Islet precursor cell (in vitro differentiated cells): Measurements from ENCODE around the gene TBXT.
A peak's percentile ranks its signal among the peaks of the same experiment; 100 is the strongest.
"Not testable (repeated sequence)": the region's sequence is repeated elsewhere in the genome, so short reads cannot be mapped to it uniquely, and the experiment has no call there.

ENCODE experiments used
- DNase-seq: peaks from one replicate; pipeline ENCODE4 v3.0.0-alpha.2; 2018

Gene TBXT

DNA sequence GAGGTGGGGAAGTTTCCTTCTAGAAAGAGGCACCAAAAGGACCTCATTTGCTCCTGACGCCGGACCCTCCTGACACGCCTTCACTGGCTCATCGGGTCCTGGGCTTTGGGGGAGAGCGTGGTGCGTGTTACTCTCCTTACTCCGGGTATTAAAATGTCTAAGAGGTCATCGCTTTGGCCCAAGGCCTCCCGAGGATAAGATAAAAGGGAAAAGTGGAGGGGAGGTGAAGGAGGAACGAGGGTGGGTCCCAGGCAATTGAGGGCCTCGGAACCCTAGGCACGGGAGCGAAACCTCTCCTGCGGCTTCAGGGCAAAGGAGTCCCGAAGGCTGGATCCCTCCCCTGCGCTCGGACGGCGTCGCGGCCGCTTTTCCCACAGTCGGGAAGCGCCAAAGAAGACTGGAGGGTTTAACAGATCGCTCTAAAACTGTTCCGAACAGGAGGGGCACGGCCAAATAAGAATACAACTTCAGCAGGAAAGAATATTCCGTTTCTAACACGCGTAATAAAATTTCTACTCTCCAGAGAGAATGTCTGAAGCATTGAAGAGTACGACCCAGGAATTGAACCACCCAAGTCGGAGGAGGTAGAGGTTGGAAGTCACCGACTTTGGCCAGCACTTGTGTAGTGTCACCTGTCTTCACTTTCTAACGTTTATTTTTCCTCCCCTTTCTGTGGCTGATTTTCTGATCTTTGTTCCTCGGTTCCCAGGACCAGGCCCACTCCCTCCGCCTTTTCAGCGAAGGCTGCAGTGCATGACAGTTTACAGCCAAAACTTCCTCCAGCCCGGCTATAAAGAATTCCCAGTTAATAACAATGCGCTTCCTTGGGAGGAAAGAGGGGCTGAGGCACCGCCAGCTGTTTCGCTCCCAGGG lies 2.1 kb upstream of the TBXT start:
- no peak for DNase-seq

DNA sequence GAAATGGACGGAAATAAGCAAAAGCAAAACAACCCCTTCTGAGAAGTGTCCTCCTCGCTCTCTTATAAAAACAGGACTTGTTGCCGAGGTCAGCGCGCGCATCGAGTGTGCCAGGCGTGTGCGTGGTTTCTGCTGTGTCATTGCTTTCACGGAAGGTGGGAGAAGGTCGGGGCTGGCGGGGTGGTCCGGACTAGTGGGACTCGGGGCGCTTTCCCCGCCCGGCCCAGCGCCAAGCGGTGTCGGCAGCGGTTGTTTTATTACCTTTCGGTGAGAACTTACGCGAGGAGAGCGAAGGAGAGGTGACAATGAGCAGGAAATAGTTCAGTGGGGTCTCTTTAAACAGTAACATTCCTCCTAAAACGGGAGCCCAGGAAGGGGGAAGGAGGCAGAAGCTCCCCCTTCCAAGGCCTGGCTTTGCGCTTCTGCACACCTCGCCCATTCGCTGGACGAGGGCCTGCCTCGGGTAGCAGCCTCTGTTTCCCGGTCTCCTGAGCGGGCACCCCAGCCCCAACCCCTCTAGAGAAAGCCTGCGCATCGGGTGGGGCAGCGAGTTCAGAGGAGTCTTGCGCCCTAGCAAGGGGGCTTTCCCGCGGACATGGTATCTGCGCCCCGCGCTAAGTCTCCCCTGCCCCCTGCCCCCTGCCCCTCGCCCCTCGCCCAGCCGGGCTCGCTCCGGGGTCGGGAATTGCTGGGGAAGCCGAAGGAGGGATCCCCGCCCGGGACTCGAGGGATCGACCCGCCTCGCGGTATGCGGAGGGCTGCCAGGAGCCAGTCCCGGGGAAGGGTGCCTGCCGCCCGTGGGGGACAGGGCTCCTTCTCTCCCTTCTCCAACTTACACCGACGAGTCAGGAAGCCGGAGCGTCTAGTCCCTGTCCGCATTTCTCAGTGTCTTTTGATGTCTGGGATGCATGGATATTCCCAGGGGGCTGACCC lies 1.2 kb upstream of the TBXT start:
- DNase-seq, result no peak

DNA sequence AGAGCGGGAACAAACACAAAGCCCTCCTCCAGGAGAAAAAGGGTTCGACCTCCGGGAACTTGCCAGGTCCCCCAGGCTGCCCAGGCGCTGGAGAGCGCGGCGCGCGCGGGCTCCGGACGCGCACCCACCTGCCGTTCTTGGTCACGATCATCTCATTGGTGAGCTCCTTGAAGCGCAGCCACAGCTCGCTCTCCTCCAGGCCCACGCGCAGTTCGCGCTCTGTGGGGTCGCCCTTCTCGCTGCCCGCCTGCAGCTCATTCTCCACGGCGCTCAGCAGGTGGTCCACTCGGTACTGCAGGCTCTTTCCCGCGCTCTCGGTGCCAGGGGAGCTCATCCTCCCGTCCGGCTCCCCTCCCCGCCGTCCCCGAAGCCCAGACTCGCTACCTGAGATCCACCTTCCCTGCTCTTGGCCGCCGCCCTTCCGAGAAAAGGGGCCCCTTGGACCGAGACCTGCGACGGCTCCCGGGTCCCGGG lies 356 bp downstream of the TBXT start:
- no peak for DNase-seq

DNA sequence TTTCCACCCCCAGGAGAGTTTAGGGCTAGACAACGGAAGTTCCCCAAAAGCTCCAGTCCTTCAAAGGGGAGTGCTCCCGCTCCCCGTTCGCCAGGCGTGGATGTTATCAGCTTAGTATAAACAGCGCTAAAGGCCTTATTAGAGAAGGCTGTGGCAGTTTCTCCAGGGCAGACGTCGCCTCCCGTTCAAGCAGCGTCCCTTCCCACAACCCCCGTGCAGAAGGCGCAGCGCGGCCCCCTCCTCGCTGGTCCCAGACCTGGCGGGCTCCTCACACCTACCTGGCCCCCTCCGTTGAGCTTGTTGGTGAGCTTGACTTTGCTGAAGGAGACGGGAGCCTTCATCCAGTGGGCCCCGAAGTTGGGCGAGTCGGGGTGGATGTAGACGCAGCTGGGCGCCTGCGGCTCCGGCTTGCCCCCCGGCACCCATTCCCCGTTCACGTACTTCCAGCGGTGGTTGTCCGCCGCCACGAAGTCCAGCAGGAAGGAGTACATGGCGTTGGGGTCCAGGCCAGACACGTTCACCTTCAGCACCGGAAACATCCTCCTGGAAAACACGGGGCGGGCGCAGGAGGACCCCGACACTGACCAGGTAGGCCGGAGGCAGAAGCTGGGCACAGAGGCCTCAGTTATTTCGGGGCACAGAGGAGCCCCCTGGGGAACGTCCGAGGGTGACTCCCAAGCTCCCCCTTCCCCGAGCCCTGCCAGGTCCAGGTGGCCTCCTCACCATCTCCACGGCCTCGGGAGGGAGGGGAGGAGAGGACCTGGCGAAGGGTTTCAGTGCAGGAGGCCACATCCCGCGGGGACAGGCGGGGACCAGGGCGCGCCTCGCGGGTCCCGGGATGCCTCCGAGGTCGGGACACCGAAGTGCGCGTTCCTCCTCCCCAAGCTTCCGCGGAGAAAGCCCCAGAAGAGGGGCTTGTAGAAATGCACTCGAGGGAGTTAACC lies 1.1 kb downstream of the TBXT start:
- no peak for DNase-seq

DNA sequence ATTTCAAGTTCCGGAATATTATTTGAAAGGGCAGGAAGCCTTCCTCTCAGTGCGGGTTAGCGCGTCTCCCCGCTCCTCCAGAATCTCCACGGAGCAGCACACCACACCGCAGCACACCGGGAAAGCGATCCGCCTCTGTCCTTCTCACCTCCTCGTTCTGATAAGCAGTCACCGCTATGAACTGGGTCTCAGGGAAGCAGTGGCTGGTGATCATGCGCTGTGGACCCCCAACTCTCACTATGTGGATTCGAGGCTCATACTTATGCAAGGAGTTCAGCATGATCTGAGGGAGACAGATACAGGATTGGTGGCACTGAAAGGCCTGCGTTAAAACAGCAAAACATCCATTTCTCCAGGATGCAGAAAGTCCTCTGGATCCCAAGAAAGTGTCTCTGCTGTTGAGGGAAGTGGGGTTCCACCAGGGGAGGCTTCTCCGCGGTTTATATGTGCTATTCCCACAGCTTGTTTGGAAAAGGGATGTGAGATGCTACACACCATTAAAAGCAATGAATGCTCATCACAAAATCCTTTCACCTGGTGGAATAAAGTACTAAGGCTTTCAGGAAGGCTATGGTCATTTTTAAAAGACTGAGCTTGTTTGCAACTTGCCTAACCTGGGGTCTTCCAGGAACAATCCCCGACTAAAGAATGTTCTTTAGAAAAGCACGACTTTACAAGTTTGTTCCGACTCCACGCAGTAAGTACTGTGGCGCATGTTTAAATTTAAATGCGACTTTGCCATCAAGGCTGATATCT lies 1.9 kb downstream of the TBXT start:
- DNase-seq, result no peak

DNA sequence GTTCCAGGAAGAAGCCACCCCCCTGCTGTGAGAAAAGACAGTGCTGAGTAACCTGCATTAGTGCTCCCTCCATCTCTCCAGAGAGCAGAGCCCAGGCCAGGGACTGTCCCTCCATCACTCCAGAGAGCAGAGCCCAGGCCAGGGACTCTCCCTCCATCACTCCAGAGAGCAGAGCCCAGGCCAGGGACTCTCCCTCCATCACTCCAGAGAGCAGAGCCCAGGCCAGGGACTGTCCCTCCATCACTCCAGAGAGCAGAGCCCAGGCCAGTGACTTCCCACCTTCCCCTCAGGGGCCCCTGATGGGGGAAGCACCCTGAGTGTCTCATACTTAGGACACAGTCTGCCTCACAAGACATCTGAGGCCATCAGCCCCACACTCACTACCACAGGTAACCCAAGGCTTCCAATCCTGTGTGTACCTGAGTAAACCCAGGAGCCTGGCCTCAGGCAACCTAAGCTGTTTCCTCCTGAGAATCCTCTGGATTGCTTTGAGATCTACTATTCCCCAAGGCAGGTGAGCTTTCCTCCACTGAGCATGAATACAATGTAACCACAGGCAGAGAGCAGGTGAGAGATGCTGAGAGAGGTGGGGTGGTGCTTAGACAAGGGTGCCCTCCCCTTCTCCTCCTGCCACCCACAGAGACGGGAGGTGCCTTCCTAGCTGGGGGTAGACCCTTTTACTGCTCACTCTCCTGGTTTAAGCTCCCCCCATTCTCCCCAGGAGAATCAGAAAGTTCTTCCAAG lies 4.9 kb downstream of the TBXT start:
- DNase-seq, result no peak

DNA sequence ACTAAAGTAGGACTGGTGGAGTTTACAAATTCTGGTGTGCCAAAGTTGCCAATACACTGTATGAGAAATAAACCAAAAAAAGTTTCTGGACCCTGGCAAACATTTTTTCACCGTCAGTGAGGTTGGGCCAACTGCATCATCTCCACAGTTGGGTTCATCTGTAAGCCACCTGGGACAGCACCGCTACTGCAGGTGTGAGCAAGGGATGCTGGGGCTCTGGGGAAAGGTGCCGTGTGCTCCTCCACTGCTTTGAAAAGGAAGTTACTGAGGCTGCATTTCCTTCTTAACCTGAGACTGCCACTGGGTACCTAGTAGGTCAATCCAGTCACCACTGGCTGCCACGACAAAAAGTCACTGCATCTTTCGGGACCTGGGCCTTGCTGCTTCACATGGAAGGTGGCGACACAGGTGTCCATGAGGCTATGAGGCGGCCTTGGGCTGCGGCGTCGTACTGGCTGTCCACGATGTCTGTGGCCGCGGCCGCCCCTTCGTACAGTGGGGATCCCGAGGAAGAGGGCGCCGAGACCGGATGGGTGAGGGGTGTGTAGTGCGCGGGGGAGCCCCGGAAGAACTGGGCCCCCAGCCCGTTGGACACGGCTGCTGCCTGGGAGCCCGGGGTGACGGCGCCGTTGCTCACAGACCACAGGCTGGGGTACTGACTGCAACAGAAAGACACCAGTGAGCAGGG lies 9.6 kb downstream of the TBXT start:
- no peak for DNase-seq

DNA sequence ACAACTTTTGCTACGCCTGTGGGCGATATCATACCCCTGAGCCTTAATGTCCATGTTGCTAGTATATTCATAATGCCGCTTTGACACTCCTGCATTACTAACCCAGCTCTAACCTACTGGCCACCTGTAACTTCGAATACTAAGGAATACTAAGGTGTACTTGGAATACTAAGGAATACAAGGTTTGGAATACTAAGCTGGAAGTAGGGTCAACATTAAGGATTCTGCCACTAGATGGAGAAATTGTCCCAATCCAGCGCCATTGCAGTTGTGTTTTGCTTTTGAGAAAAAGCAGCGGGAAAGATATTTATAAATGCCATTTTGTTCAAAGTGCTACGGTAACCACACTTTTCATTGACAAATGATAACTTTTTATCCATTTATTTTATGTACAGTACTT lies 10.7 kb downstream of the TBXT start:
- no peak for DNase-seq

DNA sequence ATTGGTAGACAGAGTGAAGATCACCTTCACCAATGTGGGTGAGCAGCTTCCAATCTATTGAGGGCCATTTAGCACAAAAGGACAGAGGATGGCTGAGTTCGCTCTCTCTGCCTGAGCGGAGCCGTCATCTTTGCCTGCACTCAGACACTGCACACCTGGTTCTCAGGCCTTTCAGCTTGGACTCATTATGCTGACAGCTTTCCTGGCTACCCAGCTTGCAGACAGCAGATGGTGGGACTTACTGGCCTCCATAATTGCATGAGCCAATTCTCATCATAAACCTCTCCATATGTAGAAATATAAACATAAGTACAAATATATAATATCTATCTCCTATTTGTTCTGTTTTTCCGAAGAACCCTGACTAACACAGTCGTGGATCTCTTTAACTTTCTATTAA lies 13.7 kb downstream of the TBXT start:
- DNase-seq, result no peak

DNA sequence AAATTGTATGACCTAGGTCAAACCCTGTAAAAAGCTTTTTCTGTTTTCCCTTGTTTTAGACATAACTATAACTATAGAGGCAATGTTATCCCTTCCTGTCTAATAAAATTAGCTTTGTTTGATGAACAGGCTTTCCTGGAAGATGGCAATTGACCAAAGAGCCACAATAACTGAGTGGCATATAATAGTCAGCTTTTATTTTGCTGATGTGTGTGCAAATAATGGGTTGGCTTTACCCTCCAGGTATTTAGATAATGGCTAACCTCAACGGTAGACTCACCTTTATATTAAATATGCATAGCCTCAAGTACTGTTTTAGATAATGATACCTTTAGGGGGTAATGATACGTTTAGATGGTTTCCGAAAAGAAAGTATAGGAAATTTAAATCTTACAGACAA lies 15.0 kb downstream of the TBXT start:
- no peak for DNase-seq

DNA sequence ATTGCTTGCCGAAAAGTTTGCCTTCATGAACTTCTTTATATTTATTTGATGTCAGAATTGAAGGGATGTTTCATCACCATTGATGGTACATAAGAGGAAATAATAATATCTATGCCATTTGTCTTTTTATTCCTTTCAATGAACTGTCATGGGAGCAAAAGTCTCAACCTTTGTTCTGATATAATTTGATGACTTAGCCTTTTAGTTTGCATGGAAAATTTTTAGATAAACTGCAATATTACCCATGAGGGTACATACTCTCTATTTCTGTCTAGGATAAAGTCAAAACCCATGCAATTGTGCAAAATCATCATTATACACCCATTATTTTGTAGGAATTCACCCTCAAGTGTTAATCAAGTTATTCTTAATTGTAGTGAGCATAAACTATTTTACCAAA lies 15.9 kb downstream of the TBXT start:
- DNase-seq, result no peak

DNA sequence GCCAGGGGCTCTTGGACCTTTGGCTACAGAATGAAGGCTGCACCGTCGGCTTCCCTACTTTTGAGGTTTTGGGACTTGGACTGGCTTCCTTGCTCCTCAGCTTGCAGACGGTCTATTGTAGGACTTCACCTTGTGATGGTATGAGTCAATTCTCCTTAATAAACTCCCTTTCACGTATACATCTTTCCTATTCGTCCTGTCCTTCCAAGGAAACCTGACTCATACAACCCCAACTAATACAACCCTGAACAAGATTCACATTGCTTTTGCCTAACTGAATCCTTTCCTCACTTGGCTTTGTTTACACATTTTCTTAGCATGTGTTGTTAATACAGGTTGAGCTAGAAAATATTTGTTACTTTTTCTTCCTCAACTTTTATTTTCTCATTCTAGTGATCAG lies 21.9 kb downstream of the TBXT start:
- no peak for DNase-seq

DNA sequence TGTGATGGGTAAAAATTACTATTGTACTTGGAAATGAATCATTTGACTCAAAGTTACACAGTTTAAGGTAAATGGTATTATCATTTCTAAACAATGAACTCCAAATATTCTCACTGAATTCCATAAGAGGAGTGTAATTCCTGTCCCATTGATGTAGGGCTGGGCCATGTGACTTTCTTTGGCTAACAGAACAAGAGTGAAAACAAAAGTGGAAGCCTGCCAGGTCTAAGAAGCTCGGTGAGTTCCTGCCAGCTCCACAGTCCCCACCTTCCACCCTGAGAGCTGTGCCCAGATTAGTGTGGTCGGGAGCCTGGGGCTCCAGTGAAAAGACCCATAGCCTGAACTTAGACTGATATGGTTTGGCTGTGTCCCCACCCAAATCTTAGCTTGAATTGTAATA lies 24.6 kb downstream of the TBXT start:
- DNase-seq, result no peak

DNA sequence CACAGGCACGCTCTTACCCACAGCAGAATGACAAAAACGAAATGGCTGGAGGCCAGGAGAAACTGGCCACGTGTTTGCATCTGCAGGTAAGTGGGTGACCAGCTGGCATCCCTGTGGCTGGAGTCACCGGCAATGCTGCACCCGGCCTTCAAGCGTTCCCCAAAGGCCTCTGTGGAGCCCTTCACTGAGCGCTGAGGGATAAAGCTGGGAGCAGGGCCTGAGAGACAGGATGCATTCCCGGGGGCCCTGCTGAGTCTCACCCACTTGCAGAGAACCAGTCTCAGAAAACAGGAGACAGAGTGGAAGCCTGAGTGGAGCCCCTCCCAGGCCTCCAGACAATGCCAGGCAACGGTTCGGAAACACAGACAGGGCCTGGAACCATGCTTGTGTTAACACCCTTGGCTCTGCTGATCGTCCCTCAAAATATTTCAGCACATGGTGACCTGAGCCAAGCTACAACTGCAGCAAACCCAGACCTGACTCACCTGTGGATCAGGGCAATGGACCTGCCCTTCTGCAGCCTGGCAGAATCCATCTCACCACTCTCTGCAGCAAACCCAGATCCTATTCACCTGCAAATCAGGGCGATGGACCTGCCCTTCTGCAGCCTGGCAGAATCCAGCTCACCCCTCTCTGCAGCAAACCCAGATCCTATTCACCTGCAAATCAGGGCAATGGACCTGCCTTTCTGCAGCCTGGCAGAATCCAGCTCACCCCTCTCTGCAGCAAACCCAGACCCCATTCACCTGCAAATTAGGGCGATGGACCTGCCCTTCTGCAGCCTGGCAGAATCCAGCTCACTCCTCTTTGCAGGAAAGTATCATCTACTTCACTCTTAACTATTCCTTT lies 39.8 kb downstream of the TBXT start:
- DNase-seq, result no peak

DNA sequence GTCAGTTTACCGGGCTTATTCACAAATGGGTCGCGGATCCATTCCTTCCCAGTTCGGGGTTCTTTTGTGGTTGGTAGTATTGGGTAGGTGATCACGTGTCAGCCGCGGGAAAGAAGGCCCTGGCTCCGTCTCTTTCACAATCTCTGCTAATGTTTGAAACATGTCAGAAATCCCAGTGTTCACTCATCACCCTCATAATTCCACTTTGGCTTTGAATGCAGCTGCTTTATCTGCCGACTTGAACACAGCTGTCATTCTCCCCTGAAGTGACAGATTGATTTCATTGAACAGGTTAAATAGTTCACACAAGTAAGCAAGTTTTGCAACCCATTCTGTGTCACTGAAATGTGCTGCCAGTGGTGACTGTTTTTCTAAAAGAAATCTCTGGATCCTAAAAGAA lies 44.5 kb downstream of the TBXT start:
- DNase-seq, result not testable (repeated sequence)

DNA sequence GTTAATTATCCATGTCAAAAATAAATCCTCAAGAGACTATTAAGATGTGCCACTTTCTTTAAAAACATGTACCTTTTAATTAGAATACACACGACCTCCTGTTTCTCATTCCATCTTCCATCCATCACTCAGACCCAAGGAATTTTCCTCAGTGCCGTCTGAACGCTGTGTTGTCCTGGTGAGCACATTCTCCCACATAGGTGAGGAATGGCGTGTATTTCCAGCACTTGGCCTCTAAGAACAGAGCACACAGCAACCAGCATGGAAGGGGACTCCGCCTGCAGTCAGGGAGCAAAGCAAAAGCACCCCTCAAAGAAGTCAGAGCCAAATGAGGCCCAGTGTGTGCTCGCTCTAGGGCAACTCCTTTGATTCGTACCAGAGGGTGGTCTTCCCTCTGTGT lies 45.9 kb downstream of the TBXT start:
- no peak for DNase-seq

DNA sequence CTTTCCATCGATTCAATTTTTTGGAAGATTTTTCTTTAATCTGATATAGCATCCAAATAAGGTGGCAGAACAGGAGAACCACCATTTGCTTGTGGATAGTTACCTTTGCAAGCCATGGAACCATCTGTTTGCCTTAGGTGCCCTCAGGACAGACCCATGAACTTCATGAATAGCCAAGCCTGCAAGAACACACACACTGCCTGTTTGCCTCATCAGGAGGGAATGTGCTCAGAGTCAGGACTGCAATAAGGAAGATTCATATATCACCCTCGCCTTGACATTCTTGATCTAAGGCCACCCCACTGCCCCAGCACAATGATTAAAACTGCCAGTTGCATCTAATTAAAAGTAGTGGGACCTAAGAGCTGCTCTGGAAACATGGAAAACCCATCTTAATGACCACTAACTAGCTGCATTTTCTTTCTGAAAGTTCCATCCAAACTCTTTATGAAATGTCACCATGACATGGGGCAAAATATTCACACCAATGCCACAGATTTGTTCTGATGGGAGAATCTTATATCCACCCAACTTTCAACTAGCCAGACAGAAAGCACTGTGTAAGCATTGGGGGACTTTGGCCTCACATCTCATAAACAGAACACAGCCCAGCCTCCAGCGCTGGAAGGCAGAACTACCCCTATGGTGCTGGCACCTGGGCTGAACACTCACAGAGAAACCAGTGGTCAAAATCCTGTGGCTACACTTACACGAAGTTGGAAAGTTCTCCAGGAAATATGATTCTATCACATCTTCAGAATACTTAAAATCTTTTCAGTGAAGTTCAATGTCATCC lies 48.3 kb downstream of the TBXT start:
- DNase-seq, result no peak

DNA sequence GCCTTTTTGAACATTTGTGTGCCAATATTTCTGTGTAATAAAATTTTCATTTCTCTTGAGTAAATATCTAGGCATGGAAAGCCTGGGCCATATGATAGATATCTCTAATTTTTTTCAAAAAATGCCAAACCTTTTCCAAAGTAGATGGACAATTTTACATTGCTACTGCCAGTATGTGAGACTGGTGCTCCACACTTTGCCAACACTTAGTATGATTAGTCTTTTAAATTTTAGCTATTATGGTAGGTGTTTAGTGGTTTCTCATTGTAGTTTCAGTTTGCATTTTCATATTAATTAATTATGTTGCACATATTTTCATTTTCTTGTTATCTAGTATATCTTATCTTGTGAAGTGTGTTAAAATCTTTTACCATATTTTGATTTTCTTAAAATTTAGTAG lies 52.0 kb downstream of the TBXT start:
- no peak for DNase-seq

DNA sequence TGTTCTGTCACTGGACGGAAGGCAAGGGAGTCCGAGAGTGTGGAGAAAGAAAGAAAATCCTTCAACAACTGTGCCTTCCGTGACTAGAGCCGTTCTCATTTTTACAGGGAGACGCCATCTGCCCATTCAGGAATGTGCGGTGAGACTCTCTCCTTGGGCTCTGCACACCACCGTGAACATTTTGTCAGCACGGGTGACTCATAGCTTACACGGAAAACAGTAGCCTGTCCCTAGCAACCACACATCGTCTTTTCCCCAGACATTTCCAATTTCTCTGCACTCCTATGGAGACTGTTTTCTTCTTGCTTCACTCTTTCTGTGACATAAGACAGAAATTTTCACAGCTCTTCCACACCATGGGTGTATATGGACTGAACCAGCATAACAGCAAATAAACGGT lies 55.1 kb downstream of the TBXT start:
- DNase-seq, result peak; percentile 71
